ENCODE measurements around the gene POLG2.

DNA sequence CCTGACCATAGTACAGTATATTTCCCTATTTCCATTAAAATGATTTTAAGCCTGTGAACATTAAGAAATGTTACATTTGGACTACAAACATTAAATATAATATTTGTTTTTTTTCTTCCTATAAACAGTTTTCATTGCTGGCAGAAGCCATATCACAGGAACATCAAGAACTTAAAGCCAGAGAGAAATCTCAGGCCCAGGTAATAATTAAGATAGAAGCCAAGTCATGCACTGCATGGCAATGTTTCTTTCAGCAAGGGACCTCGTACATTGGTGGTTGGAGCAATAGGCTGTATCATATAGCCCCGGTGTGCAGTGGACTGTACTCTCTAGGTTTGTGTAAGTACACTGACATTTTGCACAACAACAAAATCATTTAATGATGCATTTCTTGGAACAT, 40.1 kb upstream of the POLG2 start:
- TF ChIP-seq, protein P1, sequence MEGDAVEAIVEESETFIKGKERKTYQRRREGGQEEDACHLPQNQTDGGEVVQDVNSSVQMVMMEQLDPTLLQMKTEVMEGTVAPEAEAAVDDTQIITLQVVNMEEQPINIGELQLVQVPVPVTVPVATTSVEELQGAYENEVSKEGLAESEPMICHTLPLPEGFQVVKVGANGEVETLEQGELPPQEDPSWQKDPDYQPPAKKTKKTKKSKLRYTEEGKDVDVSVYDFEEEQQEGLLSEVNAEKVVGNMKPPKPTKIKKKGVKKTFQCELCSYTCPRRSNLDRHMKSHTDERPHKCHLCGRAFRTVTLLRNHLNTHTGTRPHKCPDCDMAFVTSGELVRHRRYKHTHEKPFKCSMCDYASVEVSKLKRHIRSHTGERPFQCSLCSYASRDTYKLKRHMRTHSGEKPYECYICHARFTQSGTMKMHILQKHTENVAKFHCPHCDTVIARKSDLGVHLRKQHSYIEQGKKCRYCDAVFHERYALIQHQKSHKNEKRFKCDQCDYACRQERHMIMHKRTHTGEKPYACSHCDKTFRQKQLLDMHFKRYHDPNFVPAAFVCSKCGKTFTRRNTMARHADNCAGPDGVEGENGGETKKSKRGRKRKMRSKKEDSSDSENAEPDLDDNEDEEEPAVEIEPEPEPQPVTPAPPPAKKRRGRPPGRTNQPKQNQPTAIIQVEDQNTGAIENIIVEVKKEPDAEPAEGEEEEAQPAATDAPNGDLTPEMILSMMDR (conservative IDR thresholded peaks at IDR 0.05; ENCODE audit: low read length): no peak
- no peak for TF ChIP-seq EZH2phosphoT487 (IDR thresholded peaks at IDR 0.05; ENCODE audit: borderline replicate concordance, low read depth, low read length)

Data from OCI-LY7 (cell line).